NB4 (cell line): ENCODE results near the gene COPS3.
A peak's percentile ranks its signal among the peaks of the same experiment; 100 is the strongest.
"Not testable (repeated sequence)": the region's sequence is repeated elsewhere in the genome, so short reads cannot be mapped to it uniquely, and the experiment has no call there.

Experiments
- DNase-seq: peaks from one replicate; pipeline ENCODE4 v3.0.0; 2010; ENCODE audit warnings: low read depth
- H3K4me3 ChIP-seq: one replicate; pipeline ENCODE4 v1.5.1; 2011; ENCODE audit warnings: mild to moderate bottlenecking, low read depth, low read length, moderate library complexity
- CTCF ChIP-seq: IDR thresholded peaks from one replicate; pipeline ENCODE4 v1.5.1; 2012; ENCODE audit warnings: low read depth, low read length
- MAX ChIP-seq: IDR thresholded peaks from 2 replicates; pipeline ENCODE4 v1.6.1; 2011; ENCODE audit warnings: low read depth, low read length
- MYC ChIP-seq: IDR thresholded peaks from 2 replicates; pipeline ENCODE4 v1.6.1; 2011; ENCODE audit warnings: low read depth, low read length
- POLR2A ChIP-seq: IDR thresholded peaks from 2 replicates; pipeline ENCODE4 v1.6.1; 2011; ENCODE audit warnings: mild to moderate bottlenecking; ENCODE audit not compliant: insufficient read length; ENCODE audit errors: extremely low read depth

COPS3 gene

GRCh38 chr17:17285951-17286350 is 4.9 kb upstream of the COPS3 start:
- no peak for DNase-seq
- no peak overlapping the region for H3K4me3 ChIP-seq
- TF ChIP-seq MAX: no peak
- TF ChIP-seq POLR2A: no peak
- TF ChIP-seq MYC: no peak
- TF ChIP-seq CTCF: no peak

DNA sequence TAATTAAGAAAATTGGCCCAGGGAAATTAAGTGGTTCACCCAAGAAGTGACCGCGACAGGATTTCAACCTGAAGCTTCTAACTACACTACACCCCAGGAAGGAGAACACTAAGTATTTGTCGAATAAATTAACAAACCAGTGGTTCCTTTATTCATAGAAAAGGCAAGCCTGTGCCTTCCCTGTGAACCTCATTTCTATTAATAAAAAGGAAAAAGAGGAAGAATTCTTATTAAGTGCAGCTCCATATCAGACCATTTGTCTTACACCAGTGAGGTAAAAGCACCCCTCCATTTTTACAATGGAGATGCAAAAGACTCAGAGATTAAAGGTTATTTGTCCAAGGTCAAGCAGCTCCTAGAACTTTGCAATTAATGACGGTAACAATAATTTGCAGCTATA is 1.7 kb downstream of the COPS3 start:
- peak overlapping the region; percentile 83 for H3K4me3 ChIP-seq
- no peak for TF ChIP-seq CTCF
- TF ChIP-seq POLR2A: no peak
- TF ChIP-seq MYC: no peak
- TF ChIP-seq MAX: no peak
- no peak for DNase-seq

DNA sequence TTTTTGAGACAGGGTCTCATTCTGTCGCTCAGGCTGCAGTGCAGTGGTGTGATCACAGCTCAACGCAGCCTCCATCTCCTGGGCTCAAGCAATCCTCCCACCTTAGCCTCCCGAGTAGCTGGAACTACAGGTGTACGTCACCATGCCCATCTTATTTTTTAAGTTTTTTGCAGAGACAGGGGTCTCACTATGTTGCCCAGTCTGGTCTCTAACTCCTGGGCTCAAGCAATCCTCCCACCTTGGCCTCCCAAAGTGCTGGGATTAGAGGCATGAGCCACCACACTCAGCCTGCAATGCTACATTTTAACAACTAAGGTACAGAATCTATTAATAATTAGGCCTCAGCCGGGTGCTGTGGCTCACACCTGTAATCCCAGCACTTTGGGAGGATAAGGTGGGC is 3.6 kb downstream of the COPS3 start:
- not testable (repeated sequence) for DNase-seq
- peak overlapping the region; percentile 23 for H3K4me3 ChIP-seq

DNA sequence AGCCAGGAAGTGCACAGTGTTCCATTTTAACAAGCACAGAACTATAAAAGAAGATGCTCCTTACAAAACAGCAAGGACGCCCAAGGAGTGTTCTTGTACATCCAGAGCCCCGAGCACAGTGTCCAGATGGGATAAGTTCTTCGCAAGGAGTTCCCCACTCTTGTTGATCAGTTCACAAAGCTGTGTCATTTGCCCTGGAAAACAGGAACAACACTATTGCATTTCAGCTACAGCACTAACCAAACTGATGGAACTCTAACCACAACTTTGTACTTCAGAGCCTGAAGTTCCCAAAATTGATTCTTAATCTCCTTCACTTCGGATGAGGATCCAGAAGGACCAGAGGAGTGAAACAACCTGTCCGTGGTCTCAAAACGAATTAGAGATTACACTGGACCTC is 5.1 kb downstream of the COPS3 start:
- TF ChIP-seq MYC (no peak), CTCF (no peak), POLR2A (no peak), MAX (no peak)
- no peak overlapping the region for H3K4me3 ChIP-seq
- no peak for DNase-seq

- DNase-seq: peak; percentile 38
Observed at GRCh38 chr17:17269926-17270773, 10.9 kb downstream of the COPS3 start.

DNA sequence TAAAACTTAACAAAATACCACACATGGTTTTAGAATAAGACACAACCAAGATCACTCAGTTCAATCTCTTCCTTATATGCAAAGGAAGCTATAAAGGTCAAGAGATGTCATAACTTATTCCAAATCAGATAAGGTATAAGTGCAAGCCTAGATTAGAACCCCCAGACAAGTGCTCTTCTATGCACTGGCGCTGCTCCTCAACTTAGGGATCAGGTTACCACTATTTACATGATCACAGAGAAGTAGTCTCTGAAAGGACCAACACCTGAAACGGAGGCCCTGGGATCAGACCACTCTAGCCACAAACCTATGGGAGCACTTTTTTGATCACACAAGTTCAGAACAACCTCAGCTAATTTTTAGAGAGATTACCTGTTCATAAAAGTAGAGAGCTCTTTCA is 16.6 kb downstream of the COPS3 start:
- no peak for DNase-seq
- TF ChIP-seq MYC (no peak), MAX (no peak), POLR2A (no peak), CTCF (no peak)
- no peak overlapping the region for H3K4me3 ChIP-seq

More at GRCh38 chr17:17269926-17270773, 10.9 kb downstream of the COPS3 start:
- no peak overlapping the region for H3K4me3 ChIP-seq
- TF ChIP-seq POLR2A (no peak), CTCF (peak; percentile 45)
